Fibroblast of lung (primary cell): ENCODE data around the gene NSRP1. TPM values are rescaled to one million over a fixed set of nuclear protein-coding genes. Genes with fewer than 3 reads are reported as not detected.

ENCODE experiments used
- DNase-seq, 2 donors: peaks; one replicate each; pipeline versions ENCODE4 v3.0.0 to v3.0.0-alpha.2; 2010; ENCODE audit warnings: low read depth in 2 of 2
- H2AFZ ChIP-seq: 2 replicates; pipeline ENCODE4 v1.5.1; 2012; ENCODE audit warnings: low read length, control low read depth, inconsistent platforms
- H3K27ac ChIP-seq: 2 replicates; pipeline ENCODE4 v1.5.1; 2011; ENCODE audit warnings: low read length, control low read depth; ENCODE audit not compliant: insufficient read depth
- H3K27me3 ChIP-seq: 2 replicates; pipeline ENCODE4 v1.5.1; 2011; ENCODE audit warnings: mild to moderate bottlenecking, low read length; ENCODE audit not compliant: control insufficient read depth, insufficient read depth
- H3K36me3 ChIP-seq: 2 replicates; pipeline ENCODE4 v1.5.1; 2011; ENCODE audit warnings: low read length; ENCODE audit not compliant: control insufficient read depth, insufficient read depth
- H3K4me1 ChIP-seq: 2 replicates; pipeline ENCODE4 v1.5.1; 2011; ENCODE audit warnings: low read length; ENCODE audit not compliant: control insufficient read depth, insufficient read depth; ENCODE audit errors: extremely low read depth
- H3K4me2 ChIP-seq: 2 replicates; pipeline ENCODE4 v1.5.1; 2011; ENCODE audit warnings: low read length, control low read depth; ENCODE audit not compliant: insufficient read depth; ENCODE audit errors: extremely low read depth
- H3K4me3 ChIP-seq, 4 experiments: fragments of 200-600 bp in 1 of 4; sonication (generic) in 1 of 4; replicated peaks in 1 of 4; 2 replicates each; pipeline ENCODE4 v1.5.1; 2011 to 2016; ENCODE audit warnings: low read length in 4 of 4, low read depth in 3 of 4, mild to moderate bottlenecking in 3 of 4, control low read depth in 2 of 4, inconsistent platforms in 1 of 4, mixed read lengths in 1 of 4; ENCODE audit not compliant: insufficient read depth in 1 of 4; ENCODE audit errors: control extremely low read depth in 1 of 4
- H3K79me2 ChIP-seq: 2 replicates; pipeline ENCODE4 v1.5.1; 2012; ENCODE audit warnings: mild to moderate bottlenecking, low read length, inconsistent platforms; ENCODE audit not compliant: control insufficient read depth, insufficient read depth
- H3K9ac ChIP-seq: 2 replicates; pipeline ENCODE4 v1.5.1; 2011; ENCODE audit warnings: mild to moderate bottlenecking, low read length, control low read depth; ENCODE audit not compliant: insufficient read depth
- H3K9me3 ChIP-seq: 2 replicates; pipeline ENCODE4 v1.5.1; 2012; ENCODE audit warnings: low read depth, low read length; ENCODE audit not compliant: control insufficient read depth, insufficient read depth
- H4K20me1 ChIP-seq: 2 replicates; pipeline ENCODE4 v1.5.1; 2011; ENCODE audit warnings: low read length; ENCODE audit not compliant: control insufficient read depth, insufficient read depth; ENCODE audit errors: extremely low read depth
- EZH2 ChIP-seq: IDR thresholded peaks from 2 replicates; pipeline ENCODE4 v1.5.1; 2012; ENCODE audit warnings: low read length, control low read depth, mild to moderate bottlenecking; ENCODE audit errors: missing control alignments
- polyA plus RNA-seq, 2 donors: library from polyadenylated mRNA; depleted of rRNA in 1 of 2; stranded (reverse) in 1 of 2; unstranded in 1 of 2; fragments of >200 nt; gene quantifications; 2 replicates each; pipeline ENCODE4 v1.2.1, GENCODE V29; 2011 to 2012; ENCODE audit warnings: missing spikeins in 1 of 2
- total RNA-seq: library from RNA; depleted of rRNA; stranded (reverse); fragments of >200 nt; gene quantifications from 2 replicates; pipeline ENCODE4 v1.2.1, GENCODE V29; 2014
- TF ChIP-seq, protein P1 (sequence below), 2 donors: IDR thresholded peaks in 1 of 2; conservative IDR thresholded peaks in 1 of 2; 1 replicate in 1 of 2; 2 replicates in 1 of 2; pipeline ENCODE4 v1.5.1; 2011 to 2012; ENCODE audit warnings: low read length in 2 of 2, control low read depth in 1 of 2, inconsistent platforms in 1 of 2, low read depth in 1 of 2, mild to moderate bottlenecking in 1 of 2

NSRP1 gene
- total and polyA plus RNA-seq, 2 donors (not counting 1 experiment from before 2014, with no cell fraction given), result 12.7 to 19.8 TPM

DNA sequence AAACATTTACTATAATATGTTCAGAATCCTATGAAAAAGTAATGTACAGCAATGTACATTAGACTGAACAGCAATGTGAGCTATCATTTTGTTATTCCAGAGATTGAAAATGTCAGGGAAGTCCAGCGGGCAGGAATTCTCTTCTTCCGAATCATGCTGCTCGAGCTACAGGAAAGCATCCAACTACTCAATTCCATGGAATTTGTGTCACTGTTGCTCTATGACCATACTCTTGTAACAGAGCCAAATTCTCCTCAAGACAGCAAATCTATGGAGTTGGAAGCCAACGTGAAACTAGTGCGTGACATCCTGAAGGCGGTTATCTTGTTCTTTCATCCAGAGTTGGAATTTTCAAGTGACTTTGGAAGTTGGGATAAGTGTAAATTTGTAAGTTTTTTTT, 24.8 kb upstream of the NSRP1 start:
- H2AFZ ChIP-seq, result no peak overlapping the region
- peaks cover 5% of the 10 kb centered on the region for H3K4me1 ChIP-seq
- H3K27me3 ChIP-seq, result no peaks in the 10 kb centered on the region
- peak overlapping the region; percentile 48 for H3K4me2 ChIP-seq
- H3K36me3 ChIP-seq, result no peaks in the 10 kb centered on the region
- H4K20me1 ChIP-seq, result no peaks in the 10 kb centered on the region
- peak; percentile 72 to 94 for DNase-seq
- H3K27ac ChIP-seq, result no peak overlapping the region
- no peak for TF ChIP-seq EZH2
- TF ChIP-seq, protein P1, sequence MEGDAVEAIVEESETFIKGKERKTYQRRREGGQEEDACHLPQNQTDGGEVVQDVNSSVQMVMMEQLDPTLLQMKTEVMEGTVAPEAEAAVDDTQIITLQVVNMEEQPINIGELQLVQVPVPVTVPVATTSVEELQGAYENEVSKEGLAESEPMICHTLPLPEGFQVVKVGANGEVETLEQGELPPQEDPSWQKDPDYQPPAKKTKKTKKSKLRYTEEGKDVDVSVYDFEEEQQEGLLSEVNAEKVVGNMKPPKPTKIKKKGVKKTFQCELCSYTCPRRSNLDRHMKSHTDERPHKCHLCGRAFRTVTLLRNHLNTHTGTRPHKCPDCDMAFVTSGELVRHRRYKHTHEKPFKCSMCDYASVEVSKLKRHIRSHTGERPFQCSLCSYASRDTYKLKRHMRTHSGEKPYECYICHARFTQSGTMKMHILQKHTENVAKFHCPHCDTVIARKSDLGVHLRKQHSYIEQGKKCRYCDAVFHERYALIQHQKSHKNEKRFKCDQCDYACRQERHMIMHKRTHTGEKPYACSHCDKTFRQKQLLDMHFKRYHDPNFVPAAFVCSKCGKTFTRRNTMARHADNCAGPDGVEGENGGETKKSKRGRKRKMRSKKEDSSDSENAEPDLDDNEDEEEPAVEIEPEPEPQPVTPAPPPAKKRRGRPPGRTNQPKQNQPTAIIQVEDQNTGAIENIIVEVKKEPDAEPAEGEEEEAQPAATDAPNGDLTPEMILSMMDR (conservative IDR thresholded peaks at IDR 0.05 in 1 of 2, IDR thresholded peaks at IDR 0.05 in 1 of 2; ENCODE audit: low read depth in 1 of 2, low read length in 2 of 2), result no peak
- H3K79me2 ChIP-seq, result no peaks in the 10 kb centered on the region
- H3K4me3 ChIP-seq, result no peak overlapping the region
- no peak overlapping the region for H3K9ac ChIP-seq
- H3K9me3 ChIP-seq, result no peaks in the 10 kb centered on the region

DNA sequence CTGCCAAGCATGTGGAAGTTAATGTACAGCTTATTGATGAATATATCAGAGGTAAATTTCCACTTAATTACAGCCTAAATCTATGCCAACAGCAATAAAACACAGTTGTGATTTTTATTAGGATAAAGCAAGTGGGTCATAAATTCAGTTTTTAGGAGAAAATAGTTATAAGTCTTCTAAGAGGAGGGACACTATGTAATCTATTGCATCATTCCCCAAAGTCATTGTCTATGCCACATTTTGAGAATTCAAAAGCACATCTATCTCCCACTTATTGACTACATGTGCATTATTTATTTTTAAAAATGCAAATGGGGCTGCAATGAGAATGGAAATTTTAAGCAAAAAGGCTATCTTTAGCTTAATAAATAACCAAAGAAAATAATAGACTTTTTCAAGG, 23.7 kb upstream of the NSRP1 start:
- H4K20me1 ChIP-seq, result no peaks in the 10 kb centered on the region
- H3K4me1 ChIP-seq, result peaks cover 5% of the 10 kb centered on the region
- no peaks in the 10 kb centered on the region for H3K79me2 ChIP-seq
- no peak overlapping the region for H3K4me2 ChIP-seq
- H3K27me3 ChIP-seq, result no peaks in the 10 kb centered on the region
- H3K9ac ChIP-seq, result no peak overlapping the region
- H3K4me3 ChIP-seq, result no peak overlapping the region
- DNase-seq, result no peak
- no peak overlapping the region for H2AFZ ChIP-seq
- no peaks in the 10 kb centered on the region for H3K36me3 ChIP-seq
- TF ChIP-seq EZH2, result no peak
- TF ChIP-seq, protein P1 (conservative IDR thresholded peaks at IDR 0.05 in 1 of 2, IDR thresholded peaks at IDR 0.05 in 1 of 2; ENCODE audit: low read depth in 1 of 2, low read length in 2 of 2), result no peak
- H3K9me3 ChIP-seq, result no peaks in the 10 kb centered on the region
- H3K27ac ChIP-seq, result no peak overlapping the region

DNA sequence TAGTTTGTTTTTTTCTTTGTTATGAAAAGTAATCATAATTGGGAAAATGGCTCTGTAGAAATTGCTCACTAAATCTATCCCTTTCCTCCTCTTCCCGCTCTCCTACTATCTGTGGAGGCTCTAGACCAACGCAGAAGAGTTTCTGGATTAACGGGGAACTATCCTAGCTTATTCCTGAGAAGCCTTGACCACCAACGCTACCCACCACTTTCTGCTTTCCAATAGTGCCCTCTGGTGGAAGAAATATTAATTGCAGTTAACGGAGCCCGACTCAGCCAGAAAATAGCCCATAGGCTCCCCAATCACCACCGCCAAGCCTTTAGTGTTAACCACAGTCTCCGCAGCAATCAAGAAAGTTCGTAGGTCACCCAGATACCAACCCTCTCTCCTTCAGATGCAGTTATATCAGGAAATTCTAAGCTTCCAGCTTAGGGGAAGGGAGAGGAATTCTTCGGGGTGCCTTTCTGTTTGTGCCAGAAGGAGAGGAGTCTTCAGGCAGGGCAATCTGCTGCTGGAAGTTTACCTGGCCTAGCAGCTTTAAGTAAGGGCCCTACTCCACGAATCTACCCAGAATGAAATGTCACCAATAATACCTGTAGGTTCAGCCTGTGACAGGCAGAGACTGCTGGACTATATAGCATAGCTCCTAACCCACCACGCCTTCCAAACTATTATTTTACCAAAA, 23.0 kb upstream of the NSRP1 start:
- DNase-seq, result peak; percentile 39 to 61
- Histone ChIP-seq H3K4me2 (peak overlapping the region; percentile 38), H3K36me3 (no peaks in the 10 kb centered on the region), H2AFZ (peak overlapping the region; percentile 69), H3K4me3 (no peak overlapping the region), H4K20me1 (no peaks in the 10 kb centered on the region), H3K27ac (no peak overlapping the region), H3K9ac (no peak overlapping the region), H3K27me3 (no peaks in the 10 kb centered on the region), H3K4me1 (peaks cover 5% of the 10 kb centered on the region), H3K79me2 (no peaks in the 10 kb centered on the region), H3K9me3 (no peaks in the 10 kb centered on the region)
- TF ChIP-seq, protein P1 (conservative IDR thresholded peaks at IDR 0.05 in 1 of 2, IDR thresholded peaks at IDR 0.05 in 1 of 2; ENCODE audit: low read depth in 1 of 2, low read length in 2 of 2), result peak; percentile 63 to 68
- TF ChIP-seq EZH2, result no peak
